ENCODE results near the gene PEPD.

GRCh38 chr19:33511346-33511745 lies 10.2 kb downstream of the PEPD start:
- TF ChIP-seq CTCF (IDR thresholded peaks at IDR 0.05; ENCODE audit: low read length) = no peak
- TF ChIP-seq EZH2 (IDR thresholded peaks at IDR 0.05; ENCODE audit: borderline replicate concordance, low read length) = no peak

Data from OCI-LY1 (cell line).